Osteoblast (primary cell): Measurements from ENCODE around the gene GOLGA2. TPM values are rescaled to one million over a fixed set of nuclear protein-coding genes. Genes with fewer than 3 reads are reported as not detected.

Experiments
- DNase-seq: peaks from one replicate; pipeline ENCODE4 v3.0.0; 2011; ENCODE audit warnings: low spot score, mixed read lengths; ENCODE audit not compliant: insufficient read length; ENCODE audit errors: missing footprints
- H2AFZ ChIP-seq: 2 replicates; pipeline ENCODE4 v1.6.0; 2011; ENCODE audit warnings: mild to moderate bottlenecking, low read length
- H3K27ac ChIP-seq: 2 replicates; pipeline ENCODE4 v1.5.1; 2011; ENCODE audit warnings: mild to moderate bottlenecking, low read depth, low read length, moderate library complexity
- H3K27me3 ChIP-seq: 2 replicates; pipeline ENCODE4 v1.6.0; 2012; ENCODE audit warnings: mild to moderate bottlenecking, control low read depth, inconsistent platforms, low read length, moderate library complexity; ENCODE audit not compliant: insufficient read depth
- H3K36me3 ChIP-seq: 2 replicates; pipeline ENCODE4 v1.5.1; 2011; ENCODE audit warnings: mild to moderate bottlenecking, low read length, control low read depth, moderate library complexity; ENCODE audit not compliant: insufficient read depth
- H3K4me1 ChIP-seq: 2 replicates; pipeline ENCODE4 v1.5.1; 2011; ENCODE audit warnings: mild to moderate bottlenecking, low read length, control low read depth, moderate library complexity; ENCODE audit not compliant: insufficient read depth
- H3K4me2 ChIP-seq: 2 replicates; pipeline ENCODE4 v1.6.0; 2011; ENCODE audit warnings: mild to moderate bottlenecking, low read length; ENCODE audit not compliant: insufficient read depth
- H3K4me3 ChIP-seq: fragments of 200-600 bp; sonication (generic); 3 replicates; pipeline ENCODE4 v1.5.1; 2012; ENCODE audit warnings: mild to moderate bottlenecking, low read length, inconsistent platforms; ENCODE audit not compliant: insufficient read depth
- H3K79me2 ChIP-seq: 2 replicates; pipeline ENCODE4 v1.6.0; 2012; ENCODE audit warnings: mild to moderate bottlenecking, low read length, control low read depth, inconsistent platforms; ENCODE audit not compliant: insufficient read depth
- H3K9me3 ChIP-seq: 2 replicates; pipeline ENCODE4 v1.5.1; 2011; ENCODE audit warnings: low read depth, low read length, control low read depth
- H4K20me1 ChIP-seq: 2 replicates; pipeline ENCODE4 v1.6.0; 2012; ENCODE audit warnings: mild to moderate bottlenecking, low read length, control low read depth; ENCODE audit not compliant: insufficient read depth
- CTCF ChIP-seq: IDR thresholded peaks from 2 replicates; pipeline ENCODE4 v1.5.1; 2011; ENCODE audit warnings: mild to moderate bottlenecking, low read depth, low read length, moderate library complexity; ENCODE audit errors: extremely low read depth
- total RNA-seq: library from RNA; depleted of rRNA; stranded (reverse); fragments of >200 nt; gene quantifications from 2 replicates; pipeline ENCODE4 v1.2.3, GENCODE V29; 2012

The GOLGA2 gene
- total RNA-seq, 1 donor: 121 TPM

- Histone ChIP-seq H3K27ac (no peak overlapping the region), H3K4me1 (peaks cover 16% of the 10 kb centered on the region), H2AFZ (no peak overlapping the region), H3K36me3 (no peaks in the 10 kb centered on the region), H4K20me1 (no peaks in the 10 kb centered on the region), H3K79me2 (no peaks in the 10 kb centered on the region), H3K4me2 (no peak overlapping the region), H3K9me3 (no peaks in the 10 kb centered on the region), H3K27me3 (no peaks in the 10 kb centered on the region), H3K4me3 (no peak overlapping the region)
- no peak for TF ChIP-seq CTCF
- DNase-seq: no peak
Measured at GRCh38 chr9:128298535-128299482, 23.0 kb upstream of the GOLGA2 start.

GRCh38 chr9:128297221-128297773 is 21.5 kb upstream of the GOLGA2 start:
- Histone ChIP-seq H3K4me1 (peaks cover 13% of the 10 kb centered on the region), H3K9me3 (no peaks in the 10 kb centered on the region), H3K36me3 (peaks cover 4% of the 10 kb centered on the region), H2AFZ (no peak overlapping the region), H3K79me2 (no peaks in the 10 kb centered on the region), H3K27ac (no peak overlapping the region), H3K4me3 (no peak overlapping the region), H3K27me3 (no peaks in the 10 kb centered on the region), H4K20me1 (no peaks in the 10 kb centered on the region), H3K4me2 (no peak overlapping the region)
- TF ChIP-seq CTCF: no peak
- DNase-seq: no peak

GRCh38 chr9:128296340-128297220 is 20.8 kb upstream of the GOLGA2 start:
- no peak overlapping the region for H3K4me3 ChIP-seq
- no peaks in the 10 kb centered on the region for H3K9me3 ChIP-seq
- H3K4me2 ChIP-seq: no peak overlapping the region
- DNase-seq: no peak
- H3K36me3 ChIP-seq: peaks cover 4% of the 10 kb centered on the region
- no peaks in the 10 kb centered on the region for H3K79me2 ChIP-seq
- no peak overlapping the region for H3K27ac ChIP-seq
- H2AFZ ChIP-seq: no peak overlapping the region
- peaks cover 13% of the 10 kb centered on the region for H3K4me1 ChIP-seq
- H4K20me1 ChIP-seq: no peaks in the 10 kb centered on the region
- no peak for TF ChIP-seq CTCF
- H3K27me3 ChIP-seq: no peaks in the 10 kb centered on the region
